Stimulated activated CD8-positive, alpha-beta memory T cell treated with anti-CD3 and anti-CD28 coated beads, Interleukin-12 subunit alpha, Interleukin-12 subunit beta, amount 100 ng/mL, for 4 hours (primary cell): Measurements from ENCODE around the gene ZNF793.

Source experiments
- DNase-seq: peaks from one replicate; pipeline ENCODE4 v3.0.0-alpha.2; 2020; ENCODE audit warnings: low read depth

Gene ZNF793

DNA sequence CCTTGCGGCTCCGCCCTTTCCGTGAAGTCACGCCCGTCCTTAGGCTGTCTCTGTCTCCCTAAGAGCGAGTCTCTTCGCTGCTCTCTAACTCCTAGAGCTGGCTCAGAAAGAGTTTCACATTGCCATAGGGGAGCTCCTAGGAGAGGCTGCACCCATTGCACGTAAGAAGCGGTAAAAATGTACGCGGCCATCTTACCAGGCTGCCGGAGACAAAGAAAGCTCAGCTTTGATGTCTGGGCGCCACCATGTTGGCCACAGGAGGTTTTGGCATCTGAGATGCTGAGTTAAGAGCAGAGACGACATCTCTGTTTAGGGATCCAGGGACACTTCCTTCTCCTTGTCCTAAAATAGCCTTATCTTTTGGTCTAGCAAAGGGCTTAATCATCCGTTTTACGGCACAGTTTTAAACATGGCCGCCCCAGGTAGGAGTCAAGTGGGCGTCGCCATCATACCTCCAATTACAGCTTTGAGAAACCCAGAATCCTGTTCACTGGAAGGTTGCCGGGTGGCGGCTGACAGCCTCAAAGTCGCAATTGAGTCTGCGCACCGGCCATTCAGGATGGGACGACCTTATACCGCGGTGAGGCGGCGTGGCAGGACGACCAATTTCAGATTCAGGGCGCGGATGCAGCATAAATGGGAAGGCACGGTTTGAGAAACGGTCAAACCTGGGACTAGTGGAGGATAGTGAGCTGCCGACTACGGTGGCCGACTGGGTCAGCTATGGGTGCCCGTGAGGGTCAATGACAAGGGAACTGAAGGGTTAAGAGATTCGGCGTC, at the start of gene ZNF793:
Gene ZNF793, plus strand, starts transcription at position 553 of the 780 bp plus-strand sequence. CDS start 16,501 bp downstream, outside the sequence.
- peak; percentile 59 for DNase-seq

DNA sequence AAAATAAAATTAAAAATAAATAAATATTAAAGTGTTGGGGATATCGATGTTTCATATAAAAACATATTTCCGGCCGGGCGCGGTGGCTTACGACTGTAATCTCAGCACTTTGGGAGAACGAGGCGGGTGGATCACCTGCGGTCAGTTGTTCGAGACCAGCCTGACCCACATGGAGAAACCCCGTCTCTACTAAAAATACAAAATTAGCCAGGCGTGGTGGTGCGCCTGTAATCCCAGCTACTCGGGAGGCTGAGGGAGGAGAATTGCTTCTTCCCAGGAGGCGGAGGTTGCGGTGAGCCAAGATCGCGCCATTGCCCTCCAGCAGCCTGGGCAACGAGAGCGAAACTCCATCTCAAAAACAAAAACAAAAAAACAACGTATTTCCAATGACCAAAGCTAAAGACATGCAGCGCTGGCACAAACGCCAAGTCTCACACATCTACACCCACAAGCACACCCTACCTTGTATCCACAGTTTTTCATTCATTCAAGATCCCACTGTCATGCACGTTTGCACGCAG, 40.4 kb upstream of the ZNF793 start:
- DNase-seq, result no peak

DNA sequence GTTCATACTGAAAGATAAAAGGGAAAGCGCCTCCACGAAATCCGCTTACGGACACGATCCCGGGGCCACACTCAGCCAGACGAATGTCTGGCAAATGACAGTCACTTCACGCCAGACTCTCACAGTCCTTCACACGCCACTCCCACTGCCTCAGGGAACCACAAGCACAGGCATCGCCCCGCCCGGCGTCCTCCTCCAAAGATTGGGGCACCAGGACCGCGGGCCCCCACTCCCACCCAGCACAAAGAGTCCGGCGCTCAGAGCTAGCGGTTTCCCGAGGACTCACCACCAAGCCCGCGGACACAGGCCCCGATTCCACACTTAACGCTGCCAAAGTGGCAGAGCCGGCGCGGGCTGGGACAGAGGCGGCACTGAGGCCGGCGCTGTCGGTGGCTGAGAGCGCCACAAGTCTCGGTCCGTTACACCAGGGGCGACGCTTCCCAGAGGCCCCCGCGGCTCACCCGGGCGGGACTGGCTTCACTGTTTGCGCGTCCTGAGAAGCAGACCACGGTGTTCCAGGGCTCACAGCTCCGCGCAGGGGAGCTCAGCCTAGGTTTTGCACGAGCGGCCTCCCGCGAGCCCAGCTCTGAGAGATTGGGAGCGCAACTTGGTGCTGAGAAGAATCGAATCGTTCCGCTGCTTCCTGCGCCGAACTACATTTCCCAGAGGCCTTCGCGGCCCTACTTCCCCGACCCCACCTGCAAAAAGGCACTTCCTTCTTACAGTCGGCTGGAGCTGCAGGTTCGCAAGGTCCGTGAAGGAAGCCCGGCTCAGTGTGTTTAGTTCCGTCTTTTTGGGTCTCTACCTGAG, 39.7 kb upstream of the ZNF793 start, which contains the start of gene ZNF569:
Gene ZNF569, minus strand, starts transcription at position 647 of the 810 bp plus-strand sequence. CDS start 22,523 bp downstream, outside the sequence.
- peak; percentile 76 for DNase-seq

DNA sequence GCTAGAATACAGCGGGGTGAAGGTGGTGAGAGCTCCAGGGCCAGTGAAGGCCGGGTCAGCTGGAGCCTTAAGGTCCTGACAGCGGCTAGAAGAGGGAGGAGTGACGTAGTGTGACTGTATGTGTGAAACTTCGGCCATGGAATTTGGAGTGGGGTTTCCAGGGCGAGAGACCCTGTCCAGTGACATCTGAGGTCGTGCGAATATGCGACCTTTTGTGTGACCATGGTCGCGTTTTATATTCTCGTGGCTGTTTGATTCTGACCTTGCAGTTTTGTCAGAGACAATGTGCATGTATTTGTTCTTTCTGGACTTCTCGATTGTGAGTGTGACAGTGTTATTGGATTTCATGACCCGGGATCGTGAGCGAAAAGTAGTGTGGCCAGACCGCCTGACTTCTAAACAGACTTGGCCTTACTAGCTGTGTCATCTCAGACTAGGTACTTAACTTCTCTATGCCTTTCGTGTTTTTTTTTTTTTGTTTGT, 39.1 kb upstream of the ZNF793 start:
- no peak for DNase-seq

DNA sequence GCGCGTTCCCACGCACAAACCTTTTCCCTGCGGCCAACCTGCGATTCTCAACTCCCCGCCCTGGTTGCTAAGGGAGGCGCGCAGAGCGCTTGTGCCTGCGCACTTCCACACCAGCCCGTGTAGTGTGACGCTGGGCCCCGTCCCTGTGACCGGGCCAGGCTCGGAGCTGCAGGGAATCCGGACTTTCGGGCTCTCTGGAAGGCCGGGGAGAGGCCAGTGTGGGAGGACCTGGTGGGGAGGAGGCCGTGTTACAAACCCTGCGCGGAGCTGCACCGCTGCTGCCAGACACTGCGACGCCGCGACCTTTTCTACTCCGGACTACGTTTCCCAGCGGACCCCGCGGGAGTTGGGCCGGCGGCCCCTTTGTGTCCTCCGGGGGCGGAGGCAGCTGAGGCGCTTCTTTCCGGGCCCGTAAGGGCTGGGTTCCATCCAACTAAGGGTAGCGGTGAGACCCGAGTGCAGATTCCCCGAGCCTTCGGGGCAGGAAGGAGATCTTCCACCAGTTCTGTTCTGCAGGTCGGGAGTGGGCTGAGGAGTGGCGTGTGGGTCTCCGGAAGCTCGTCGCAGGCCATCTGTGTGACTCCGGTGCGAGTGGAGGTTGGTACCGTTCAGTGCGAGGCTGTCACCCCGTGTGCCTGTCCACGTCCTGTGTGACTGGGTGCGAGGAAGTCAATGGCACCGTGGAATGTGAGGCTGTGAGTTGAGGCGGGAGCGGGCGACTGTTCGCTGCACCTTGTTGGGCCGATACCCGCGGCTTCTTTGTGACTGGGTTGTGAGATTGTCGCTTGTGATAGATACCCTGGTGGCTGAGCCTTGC, 37.6 kb upstream of the ZNF793 start, which contains the start of gene ZNF570:
Gene ZNF570, plus strand, starts transcription at position 396 of the 817 bp plus-strand sequence. CDS start 999 bp downstream, outside the sequence.
- peak; percentile 81 for DNase-seq

DNA sequence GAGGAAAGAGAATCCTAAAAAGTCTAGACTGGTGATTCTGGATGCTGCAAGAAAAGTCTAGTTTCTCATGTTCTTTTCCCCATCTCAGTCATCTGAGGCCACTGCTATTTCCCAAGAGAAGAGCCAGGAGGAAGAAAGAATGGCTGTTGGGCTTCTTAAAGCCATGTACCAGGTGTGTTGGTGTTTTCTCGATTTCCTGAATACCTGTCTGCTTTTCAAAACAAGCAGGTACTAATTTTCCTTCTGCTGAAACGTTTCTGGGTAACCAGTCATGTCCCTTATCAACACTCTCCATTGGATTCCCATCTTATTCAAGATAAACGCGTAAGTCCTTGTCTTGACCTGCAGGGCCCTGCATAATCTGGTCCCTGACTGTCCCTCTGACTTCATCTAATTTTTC, 36.5 kb upstream of the ZNF793 start:
- DNase-seq, result no peak

DNA sequence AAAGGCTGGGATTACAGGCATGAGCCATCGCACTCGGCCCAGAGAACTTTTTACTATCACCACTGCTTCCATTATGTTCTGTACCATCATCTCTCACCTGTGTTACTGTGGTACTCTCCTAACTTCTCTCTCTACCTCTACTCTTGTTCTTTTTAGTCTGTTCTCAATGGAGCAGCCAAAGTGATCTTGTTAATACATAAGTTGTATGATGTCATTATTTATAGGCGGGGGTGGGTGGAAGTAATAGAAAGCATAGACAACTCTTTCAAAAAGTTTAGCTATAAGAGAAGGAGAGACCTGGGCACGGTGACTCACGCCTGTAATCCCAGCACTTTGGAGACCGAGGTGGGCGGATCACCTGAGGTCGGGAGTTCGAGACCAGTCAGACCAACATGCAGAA, 34.6 kb upstream of the ZNF793 start:
- no peak for DNase-seq

DNA sequence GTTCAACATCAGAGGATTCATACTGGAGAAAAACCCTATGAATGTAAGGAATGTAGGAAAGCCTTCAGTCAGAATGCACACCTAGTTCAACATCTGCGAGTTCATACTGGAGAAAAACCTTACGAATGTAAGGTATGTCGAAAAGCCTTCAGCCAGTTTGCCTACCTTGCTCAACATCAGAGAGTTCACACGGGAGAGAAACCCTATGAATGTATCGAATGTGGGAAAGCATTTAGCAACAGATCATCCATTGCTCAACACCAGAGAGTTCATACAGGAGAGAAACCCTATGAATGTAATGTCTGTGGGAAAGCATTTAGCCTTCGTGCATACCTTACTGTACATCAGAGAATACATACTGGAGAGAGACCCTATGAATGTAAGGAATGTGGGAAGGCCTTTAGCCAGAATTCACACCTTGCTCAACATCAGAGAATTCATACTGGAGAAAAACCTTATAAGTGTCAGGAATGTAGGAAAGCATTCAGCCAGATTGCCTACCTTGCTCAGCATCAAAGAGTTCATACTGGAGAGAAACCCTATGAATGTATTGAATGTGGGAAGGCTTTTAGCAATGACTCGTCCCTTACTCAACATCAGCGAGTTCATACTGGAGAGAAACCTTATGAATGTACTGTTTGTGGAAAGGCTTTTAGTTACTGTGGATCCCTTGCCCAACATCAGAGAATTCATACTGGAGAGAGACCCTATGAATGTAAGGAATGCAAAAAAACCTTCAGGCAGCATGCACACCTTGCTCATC, 22.2 kb upstream of the ZNF793 start:
- DNase-seq, result no peak

DNA sequence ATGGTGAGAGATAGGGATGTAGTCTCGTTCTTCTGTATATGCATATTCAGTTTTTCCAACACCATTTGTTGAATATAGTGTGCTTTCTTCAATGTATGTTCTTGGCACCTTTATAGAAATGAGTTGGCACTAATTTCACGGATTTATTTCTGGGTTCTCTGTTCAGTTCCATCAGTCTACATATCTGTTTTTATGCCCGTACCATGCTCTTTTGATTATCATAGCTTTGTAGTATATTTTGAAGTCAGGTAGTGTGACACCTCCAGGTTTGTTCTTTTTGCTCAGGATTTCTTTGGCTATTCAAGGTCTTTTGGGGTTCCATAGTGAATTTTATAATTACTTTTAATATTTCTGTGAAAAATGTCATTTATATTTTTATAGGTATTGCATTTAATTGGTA, 14.5 kb upstream of the ZNF793 start:
- no peak for DNase-seq

DNA sequence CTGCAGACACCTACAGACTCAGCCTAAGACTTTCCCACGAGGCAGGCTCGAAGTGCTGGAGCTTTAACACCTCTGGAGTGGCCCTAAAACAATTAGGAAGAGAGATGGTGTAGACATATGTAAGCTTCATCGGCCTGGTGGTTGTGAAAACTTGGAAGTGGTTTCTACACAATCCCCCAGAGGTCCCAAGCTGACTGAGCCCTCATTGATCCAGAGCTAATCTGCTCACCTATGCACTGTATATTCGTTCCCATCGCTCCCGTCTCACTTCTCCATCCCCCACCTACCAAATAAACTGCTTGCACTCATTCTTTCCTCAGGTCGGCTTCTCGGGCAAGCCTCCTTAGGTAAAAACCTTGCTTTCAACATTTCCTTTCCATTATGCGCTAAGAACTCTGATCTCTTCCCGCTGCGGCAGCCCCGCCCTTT, 767 bp upstream of the ZNF793 start:
- DNase-seq, result no peak

DNA sequence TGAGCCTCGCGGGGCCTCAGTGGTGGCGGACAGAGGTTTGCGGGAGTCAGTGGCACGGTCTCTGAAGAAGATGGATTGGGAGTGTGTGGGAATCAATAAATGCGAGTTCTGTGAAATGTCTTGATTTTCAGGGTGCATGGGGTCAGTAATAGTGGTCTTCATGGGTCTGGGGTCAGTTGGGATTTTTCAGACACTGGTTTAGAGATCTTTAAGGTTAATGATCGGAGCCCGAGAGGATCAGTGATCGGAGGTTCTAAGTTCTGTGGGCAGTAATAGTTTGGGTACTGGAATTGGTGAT, 377 bp downstream of the ZNF793 start:
- no peak for DNase-seq

DNA sequence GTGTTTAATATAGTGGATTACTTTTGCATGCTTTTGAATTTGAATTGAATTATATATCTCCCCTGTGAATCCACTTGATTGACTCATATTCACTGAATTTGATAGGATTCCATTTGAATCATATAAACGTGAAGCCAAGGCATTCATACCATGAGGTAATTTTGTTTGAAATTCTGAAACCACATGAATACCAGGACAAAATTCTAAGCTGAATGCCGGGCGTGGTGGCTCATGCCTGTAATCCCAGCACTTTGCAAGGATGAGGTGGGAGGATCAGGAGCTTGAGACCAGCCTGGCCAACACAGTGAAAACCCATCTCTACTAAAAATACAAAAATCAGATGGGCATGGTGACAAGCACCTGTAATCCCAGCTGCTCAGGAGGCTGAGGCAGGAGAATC, 4.4 kb downstream of the ZNF793 start:
- no peak for DNase-seq

DNA sequence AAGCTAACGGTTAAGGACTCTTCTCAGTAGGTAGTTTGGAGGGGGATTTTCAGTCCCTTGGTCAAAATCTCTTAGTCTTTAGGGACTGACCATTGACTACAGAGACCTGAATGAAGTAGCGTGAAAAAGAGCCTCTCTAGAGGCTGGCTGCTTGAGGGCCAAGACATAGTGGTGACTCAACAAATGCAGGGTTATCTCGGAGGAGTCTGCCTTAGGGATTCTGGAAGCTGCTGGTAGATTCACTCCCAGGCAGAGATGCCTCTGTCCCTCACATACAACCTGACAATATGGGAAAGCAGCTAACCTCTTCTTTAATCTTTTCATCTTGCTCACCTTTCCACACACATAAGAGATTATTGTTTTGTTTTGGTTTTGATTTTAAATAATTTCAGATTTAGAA, 5.1 kb downstream of the ZNF793 start:
- DNase-seq, result no peak

DNA sequence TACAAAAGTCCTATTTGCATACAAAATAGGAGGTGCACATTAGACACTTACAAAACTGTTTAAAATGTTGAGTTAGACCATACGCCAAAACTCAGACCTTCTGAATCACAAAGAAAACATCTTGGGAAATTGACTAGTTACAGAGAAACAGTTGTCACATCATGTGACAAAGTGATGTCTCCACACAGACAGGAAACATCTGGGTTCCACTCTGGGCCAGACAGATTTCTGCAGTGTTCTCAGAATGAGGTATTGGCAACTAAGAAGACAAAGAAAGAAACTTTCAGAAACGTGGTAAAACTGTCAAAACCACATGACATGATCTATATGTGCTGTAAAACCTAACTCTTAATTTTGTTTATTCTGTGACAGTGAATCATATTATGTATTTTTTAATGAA, 6.7 kb downstream of the ZNF793 start:
- DNase-seq, result no peak

DNA sequence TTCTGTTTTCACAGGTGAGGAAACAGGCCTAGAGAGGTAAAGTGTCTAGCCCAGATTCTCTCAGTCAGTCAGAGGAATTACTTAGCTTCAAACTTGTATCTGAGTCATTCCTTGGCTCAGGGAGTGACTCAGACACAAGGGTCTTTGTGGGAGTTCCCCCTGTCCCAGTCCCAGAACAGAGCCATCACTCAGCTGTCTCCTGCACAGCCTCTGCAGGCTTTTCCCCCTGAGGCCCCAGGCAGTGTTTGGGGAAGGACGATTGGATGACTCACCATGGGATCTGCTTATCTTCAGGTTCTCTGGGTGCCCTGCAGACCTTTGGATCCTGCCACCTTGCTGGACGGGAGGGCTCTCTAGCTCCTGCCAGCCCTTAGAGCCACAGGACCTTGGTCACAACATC, 13.2 kb downstream of the ZNF793 start:
- no peak for DNase-seq

DNA sequence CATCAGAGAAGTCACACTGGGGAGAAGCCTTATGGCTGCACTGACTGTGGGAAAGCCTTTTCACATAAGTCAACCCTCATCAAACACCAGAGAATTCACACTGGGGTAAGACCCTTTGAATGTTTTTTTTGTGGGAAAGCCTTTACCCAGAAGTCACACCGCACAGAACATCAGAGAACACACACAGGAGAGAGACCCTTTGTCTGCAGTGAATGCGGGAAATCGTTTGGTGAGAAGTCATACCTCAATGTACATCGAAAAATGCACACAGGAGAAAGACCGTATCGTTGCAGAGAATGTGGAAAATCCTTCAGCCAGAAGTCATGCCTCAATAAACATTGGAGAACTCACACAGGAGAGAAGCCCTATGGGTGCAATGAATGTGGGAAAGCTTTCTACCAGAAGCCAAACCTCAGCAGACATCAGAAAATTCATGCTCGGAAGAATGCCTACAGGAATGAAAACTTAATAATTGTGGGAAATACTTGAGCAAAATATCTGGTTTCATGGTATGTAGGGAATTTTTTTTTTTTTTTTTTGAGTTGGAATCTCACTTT, 30.7 kb downstream of the ZNF793 start:
- no peak for DNase-seq

DNA sequence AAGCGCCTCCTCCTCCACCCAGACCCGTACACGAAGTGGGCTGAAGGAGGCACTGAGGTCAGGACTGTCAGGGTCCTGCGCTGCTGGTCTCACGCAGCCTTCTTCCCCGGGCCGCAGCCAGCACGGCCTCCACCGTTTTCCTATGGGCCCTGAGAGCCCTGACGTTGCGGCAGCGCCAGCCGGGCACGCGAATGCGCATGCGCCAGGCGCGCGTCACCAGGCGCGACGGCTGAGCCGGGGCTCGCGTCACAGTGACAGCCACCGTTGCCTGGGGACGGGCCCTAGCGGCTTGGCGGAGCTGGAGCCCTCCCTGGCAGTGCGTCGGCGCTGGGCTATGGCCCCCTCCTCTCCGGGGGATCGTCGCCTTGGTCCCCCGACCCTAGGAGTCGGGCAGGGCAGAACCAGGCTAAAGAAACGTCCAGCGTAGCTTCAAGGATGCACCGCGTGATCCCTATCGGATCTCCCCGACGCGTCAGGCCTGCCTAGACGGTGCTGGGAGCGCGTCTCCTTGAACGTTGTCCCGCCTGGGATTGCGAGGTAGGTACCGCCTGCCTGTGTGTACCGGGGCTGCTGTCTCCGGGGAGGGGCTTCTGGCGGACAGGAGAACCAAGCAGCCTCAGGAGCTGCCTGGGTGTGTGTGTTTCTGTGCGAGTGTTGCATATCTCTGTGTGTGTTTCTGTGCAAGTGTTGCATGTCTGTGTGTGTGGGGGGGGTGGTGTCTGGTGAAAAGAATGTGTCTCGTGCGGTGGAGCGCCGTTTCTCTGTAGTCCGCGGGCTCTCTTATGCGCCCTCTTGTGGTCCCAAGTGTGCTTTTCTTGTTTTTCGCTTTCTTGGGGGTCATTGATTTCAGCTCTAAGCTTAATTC, 44.6 kb downstream of the ZNF793 start:
- DNase-seq, result peak; percentile 13

DNA sequence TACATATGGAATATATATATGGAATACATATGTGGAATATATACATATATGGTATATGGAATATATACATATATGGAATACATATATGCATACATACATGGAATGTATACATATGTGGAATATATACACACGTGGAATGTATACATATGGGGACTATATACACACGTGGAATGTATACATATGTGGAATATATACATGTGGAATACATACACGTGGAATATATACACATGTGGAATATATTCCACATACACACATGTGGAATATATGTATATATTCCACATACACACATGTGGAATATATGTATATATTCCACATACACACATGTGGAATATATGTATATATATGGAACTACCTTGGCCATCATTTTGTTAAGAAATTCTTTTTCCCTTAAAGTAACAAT, 56.8 kb downstream of the ZNF793 start:
- no peak for DNase-seq

DNA sequence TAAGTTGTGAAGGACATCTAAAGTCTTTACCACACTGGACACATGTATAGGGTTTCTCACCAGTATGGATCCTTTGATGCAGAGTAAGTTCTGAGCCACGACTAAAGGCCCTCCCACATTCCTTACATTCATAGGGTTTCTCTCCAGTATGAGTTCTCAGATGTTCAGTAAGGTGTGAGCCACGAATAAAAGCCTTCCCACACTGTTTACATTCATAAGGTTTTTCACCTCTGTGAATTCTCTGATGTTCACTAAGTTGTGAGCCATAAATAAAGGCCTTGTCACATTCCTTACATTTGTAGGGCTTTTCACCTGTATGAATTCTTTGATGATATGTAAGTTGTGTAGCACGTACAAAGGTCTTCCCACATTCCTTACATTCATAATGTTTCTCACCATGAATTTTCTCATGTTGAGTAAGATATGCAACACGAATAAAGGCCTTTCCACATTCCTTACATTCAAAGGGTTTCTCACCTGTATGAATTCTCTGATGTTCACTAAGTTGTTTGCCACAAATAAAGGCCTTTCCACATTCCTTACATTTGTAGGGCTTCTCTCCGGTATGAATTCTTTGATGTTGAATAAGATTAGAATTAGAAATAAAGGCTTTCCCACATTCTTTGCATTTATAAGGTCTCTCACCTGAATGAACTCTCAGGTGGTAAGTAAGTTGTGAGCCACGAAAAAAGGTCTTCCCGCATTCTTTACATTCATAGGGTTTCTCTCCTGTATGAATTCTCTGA, 58.1 kb downstream of the ZNF793 start:
- no peak for DNase-seq
